SU-DHL-6 (cell line): ENCODE measurements around the gene CACNG4.

Experiments used
- H2AFZ ChIP-seq: fragments of 200-600 bp; sonication (generic); 2 replicates; pipeline ENCODE4 v1.6.1; 2014; ENCODE audit warnings: low read depth, mild to moderate bottlenecking, moderate library complexity, mixed read lengths, antibody characterized with exemption, low read length; ENCODE audit not compliant: severe bottlenecking
- H3F3A ChIP-seq: fragments of 200-600 bp; shearing (Covaris generic); 2 replicates; pipeline ENCODE4 v1.6.0; 2016; ENCODE audit warnings: antibody characterized with exemption, mild to moderate bottlenecking; ENCODE audit not compliant: insufficient read depth
- H3K27ac ChIP-seq: fragments of 200-600 bp; sonication (generic); 2 replicates; pipeline ENCODE4 v1.5.1; 2016; ENCODE audit warnings: low read depth, mild to moderate bottlenecking, low read length, moderate library complexity, mixed read lengths
- H3K27me3 ChIP-seq: fragments of 200-600 bp; sonication (generic), shearing (Covaris generic); 2 replicates; pipeline ENCODE4 v1.6.0; 2014; ENCODE audit warnings: mild to moderate bottlenecking, low read length
- H3K36me3 ChIP-seq: fragments of 200-600 bp; sonication (generic); 2 replicates; pipeline ENCODE4 v1.6.1; 2014; ENCODE audit warnings: mild to moderate bottlenecking, low read length, mixed read lengths
- H3K4me2 ChIP-seq: fragments of 300-600, 200-600 bp; shearing (Covaris generic), sonication (generic); 2 replicates; pipeline ENCODE4 v1.6.0; 2014; ENCODE audit warnings: low read length, low read depth, mild to moderate bottlenecking; ENCODE audit not compliant: poor library complexity, severe bottlenecking
- H3K4me3 ChIP-seq: fragments of 200-600 bp; sonication (generic); 2 replicates; pipeline ENCODE4 v1.5.1; 2014; ENCODE audit warnings: antibody characterized with exemption, low read length, mild to moderate bottlenecking, mixed read lengths; ENCODE audit not compliant: insufficient read depth, poor library complexity, severe bottlenecking
- H3K79me2 ChIP-seq: fragments of 200-600 bp; sonication (generic); 2 replicates; pipeline ENCODE4 v1.6.1; 2014; ENCODE audit warnings: mild to moderate bottlenecking, low read length, moderate library complexity; ENCODE audit not compliant: insufficient read depth
- H3K9ac ChIP-seq: fragments of 200-600 bp; sonication (generic); 2 replicates; pipeline ENCODE4 v1.7.0; 2014; ENCODE audit warnings: mild to moderate bottlenecking, low read length
- H3K9me2 ChIP-seq: fragments of 200-600 bp; sonication (generic); replicated peaks from 2 replicates; pipeline ENCODE4 v1.6.1; 2014; ENCODE audit warnings: low read length; ENCODE audit not compliant: insufficient read depth
- H3K9me3 ChIP-seq: fragments of 200-600 bp; sonication (generic); 2 replicates; pipeline ENCODE4 v1.6.1; 2014; ENCODE audit warnings: low read length, mixed read lengths; ENCODE audit not compliant: insufficient read depth
- H4K20me1 ChIP-seq: fragments of 200-600 bp; sonication (generic); 2 replicates; pipeline ENCODE4 v1.6.1; 2014; ENCODE audit warnings: low read depth, mild to moderate bottlenecking, antibody characterized with exemption, low read length, moderate library complexity, mixed read lengths
- EZH2phosphoT487 ChIP-seq: fragments of 200-600 bp; sonication (generic), shearing (Covaris generic); conservative IDR thresholded peaks from 2 replicates; pipeline ENCODE4 v1.6.1; 2018; ENCODE audit warnings: mild to moderate bottlenecking, antibody characterized with exemption, low read length, moderate library complexity, mixed read lengths
- TF ChIP-seq, protein P1 (sequence below): fragments of 200-600 bp; sonication (generic); IDR thresholded peaks from one replicate; pipeline ENCODE4 v1.5.1; 2017; ENCODE audit warnings: antibody characterized with exemption, mild to moderate bottlenecking, low read length, moderate library complexity; ENCODE audit not compliant: insufficient read depth, poor library complexity, severe bottlenecking

CACNG4 gene

DNA sequence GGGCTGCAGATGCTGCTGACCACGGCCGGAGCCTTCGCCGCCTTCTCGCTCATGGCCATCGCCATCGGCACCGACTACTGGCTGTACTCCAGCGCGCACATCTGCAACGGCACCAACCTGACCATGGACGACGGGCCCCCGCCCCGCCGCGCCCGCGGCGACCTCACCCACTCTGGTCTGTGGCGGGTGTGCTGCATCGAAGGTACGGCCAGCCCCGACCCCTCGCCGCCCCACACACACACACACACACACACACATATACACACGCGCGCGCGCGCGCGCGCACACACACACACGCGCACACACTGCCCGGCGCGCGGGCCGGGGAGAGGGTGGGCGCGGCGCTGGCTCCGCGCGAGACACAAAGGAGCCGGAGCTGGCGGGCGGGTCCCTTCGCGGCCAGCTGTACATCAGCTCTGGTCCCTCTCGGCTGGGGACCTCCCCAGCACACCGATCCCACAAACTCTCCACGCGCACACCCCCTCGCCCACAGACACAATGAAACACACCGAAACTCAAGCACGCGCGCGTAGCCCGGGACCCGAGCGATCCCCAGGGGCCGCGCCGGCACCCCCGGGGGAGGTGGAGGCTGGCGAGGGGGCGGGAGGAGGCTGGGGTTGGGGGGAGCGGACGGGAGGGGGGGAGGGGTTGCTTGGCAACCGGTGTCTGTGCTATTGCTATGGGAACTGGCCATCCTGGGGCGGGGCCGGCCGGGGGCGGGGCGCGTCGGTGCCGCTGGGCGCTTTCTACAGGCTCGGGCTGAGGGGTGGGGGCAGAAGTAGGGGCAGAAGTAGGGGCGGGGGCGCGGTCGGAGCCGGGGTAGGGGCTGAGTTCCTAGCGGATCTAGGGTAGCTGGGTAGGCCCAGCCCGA, 658 bp downstream of the CACNG4 start:
- H3K4me3 ChIP-seq = no peak overlapping the region
- H3K36me3 ChIP-seq = no peaks in the 10 kb centered on the region
- H4K20me1 ChIP-seq = no peaks in the 10 kb centered on the region
- no peak overlapping the region for H3K27ac ChIP-seq
- H3K9me2 ChIP-seq = no peaks in the 10 kb centered on the region
- H3K9me3 ChIP-seq = no peaks in the 10 kb centered on the region
- H2AFZ ChIP-seq = no peak overlapping the region
- TF ChIP-seq, protein P1, sequence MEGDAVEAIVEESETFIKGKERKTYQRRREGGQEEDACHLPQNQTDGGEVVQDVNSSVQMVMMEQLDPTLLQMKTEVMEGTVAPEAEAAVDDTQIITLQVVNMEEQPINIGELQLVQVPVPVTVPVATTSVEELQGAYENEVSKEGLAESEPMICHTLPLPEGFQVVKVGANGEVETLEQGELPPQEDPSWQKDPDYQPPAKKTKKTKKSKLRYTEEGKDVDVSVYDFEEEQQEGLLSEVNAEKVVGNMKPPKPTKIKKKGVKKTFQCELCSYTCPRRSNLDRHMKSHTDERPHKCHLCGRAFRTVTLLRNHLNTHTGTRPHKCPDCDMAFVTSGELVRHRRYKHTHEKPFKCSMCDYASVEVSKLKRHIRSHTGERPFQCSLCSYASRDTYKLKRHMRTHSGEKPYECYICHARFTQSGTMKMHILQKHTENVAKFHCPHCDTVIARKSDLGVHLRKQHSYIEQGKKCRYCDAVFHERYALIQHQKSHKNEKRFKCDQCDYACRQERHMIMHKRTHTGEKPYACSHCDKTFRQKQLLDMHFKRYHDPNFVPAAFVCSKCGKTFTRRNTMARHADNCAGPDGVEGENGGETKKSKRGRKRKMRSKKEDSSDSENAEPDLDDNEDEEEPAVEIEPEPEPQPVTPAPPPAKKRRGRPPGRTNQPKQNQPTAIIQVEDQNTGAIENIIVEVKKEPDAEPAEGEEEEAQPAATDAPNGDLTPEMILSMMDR = no peak
- no peak for TF ChIP-seq EZH2phosphoT487
- H3K4me2 ChIP-seq = no peak overlapping the region
- no peaks in the 10 kb centered on the region for H3K79me2 ChIP-seq
- H3K27me3 ChIP-seq = no peaks in the 10 kb centered on the region
- H3F3A ChIP-seq = no peaks in the 10 kb centered on the region
- no peak overlapping the region for H3K9ac ChIP-seq

DNA sequence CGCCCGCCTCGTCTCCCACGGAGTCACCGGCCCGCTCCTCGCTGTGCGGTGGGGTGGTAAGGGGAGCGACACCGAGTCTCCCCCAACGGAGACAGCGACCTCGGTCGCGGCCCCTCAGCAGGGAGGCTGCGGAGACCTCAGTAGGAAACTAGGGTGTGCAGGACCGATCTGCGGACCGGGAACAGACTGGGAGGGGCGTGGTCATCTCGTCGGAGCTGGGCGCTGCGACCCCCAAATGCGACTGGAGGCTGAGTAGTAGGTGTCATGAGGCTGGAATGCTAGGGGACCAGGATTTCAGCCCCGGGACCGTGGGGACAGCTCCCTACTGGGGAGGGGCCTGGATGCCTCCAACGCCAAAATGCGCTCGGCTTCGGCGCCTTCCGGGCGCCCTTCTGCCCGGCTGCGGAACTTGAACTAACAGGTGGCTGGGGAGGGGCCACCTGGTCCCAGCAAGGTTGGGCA, 1.3 kb downstream of the CACNG4 start:
- Histone ChIP-seq H3F3A (no peaks in the 10 kb centered on the region), H3K9me3 (no peaks in the 10 kb centered on the region), H3K27me3 (no peaks in the 10 kb centered on the region), H3K9me2 (no peaks in the 10 kb centered on the region), H2AFZ (no peak overlapping the region), H4K20me1 (no peaks in the 10 kb centered on the region), H3K36me3 (no peaks in the 10 kb centered on the region), H3K4me2 (no peak overlapping the region), H3K27ac (no peak overlapping the region), H3K9ac (no peak overlapping the region), H3K79me2 (no peaks in the 10 kb centered on the region), H3K4me3 (no peak overlapping the region)
- TF ChIP-seq, protein P1 = no peak
- no peak for TF ChIP-seq EZH2phosphoT487

DNA sequence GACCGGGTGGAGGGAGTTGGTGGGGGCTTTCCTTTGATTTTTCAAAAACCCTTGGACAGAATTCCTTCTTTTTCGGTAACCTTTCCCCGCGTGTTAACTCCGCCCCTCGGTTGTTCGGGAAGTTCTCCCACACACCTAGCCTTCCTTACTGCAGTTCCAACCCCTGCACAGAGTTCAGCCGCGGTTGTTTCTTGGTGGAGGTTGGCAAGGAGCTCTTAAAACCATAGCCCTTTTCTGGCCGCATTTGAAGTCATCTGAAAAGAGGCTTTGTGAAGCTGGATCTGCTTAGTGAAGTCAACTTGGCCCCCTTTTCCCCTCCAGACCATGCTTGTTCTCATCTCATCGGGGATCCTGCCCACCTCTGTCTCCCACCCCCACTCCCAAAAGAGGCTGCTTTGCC, 1.8 kb downstream of the CACNG4 start:
- Histone ChIP-seq H3K4me2 (no peak overlapping the region), H3F3A (no peaks in the 10 kb centered on the region), H3K27ac (no peak overlapping the region), H3K79me2 (no peaks in the 10 kb centered on the region), H3K9me2 (no peaks in the 10 kb centered on the region), H3K4me3 (no peak overlapping the region), H3K9me3 (no peaks in the 10 kb centered on the region), H3K27me3 (no peaks in the 10 kb centered on the region), H3K9ac (no peak overlapping the region), H2AFZ (no peak overlapping the region), H3K36me3 (no peaks in the 10 kb centered on the region), H4K20me1 (no peaks in the 10 kb centered on the region)
- TF ChIP-seq EZH2phosphoT487 = no peak
- TF ChIP-seq, protein P1 = no peak
